ENCODE measurements around the gene ARID1B.

ARID1B gene

DNA sequence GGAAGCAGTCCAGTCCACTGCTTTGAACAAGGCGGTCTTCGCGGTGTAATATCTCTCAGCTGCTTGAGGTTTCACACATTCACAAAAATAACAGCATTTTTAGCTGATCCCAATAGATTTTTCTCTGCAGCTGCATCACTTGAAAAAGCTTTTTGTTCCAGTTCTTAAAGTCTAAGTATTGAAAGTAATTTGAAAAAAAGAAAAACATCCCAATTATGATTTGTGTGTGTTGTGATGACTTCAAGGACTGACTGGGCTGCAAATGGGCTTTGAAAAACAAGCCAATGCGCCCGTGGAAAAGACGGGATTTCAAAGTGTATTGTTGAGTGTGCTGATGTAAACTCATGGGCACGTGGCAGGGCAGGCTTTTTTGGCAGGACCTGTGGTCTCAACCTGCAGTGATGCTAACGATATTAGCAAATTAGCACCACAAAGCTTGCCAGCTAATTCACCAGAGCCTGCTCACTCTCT lies 395.1 kb downstream of the ARID1B start:
- no peak for DNase-seq

DNA sequence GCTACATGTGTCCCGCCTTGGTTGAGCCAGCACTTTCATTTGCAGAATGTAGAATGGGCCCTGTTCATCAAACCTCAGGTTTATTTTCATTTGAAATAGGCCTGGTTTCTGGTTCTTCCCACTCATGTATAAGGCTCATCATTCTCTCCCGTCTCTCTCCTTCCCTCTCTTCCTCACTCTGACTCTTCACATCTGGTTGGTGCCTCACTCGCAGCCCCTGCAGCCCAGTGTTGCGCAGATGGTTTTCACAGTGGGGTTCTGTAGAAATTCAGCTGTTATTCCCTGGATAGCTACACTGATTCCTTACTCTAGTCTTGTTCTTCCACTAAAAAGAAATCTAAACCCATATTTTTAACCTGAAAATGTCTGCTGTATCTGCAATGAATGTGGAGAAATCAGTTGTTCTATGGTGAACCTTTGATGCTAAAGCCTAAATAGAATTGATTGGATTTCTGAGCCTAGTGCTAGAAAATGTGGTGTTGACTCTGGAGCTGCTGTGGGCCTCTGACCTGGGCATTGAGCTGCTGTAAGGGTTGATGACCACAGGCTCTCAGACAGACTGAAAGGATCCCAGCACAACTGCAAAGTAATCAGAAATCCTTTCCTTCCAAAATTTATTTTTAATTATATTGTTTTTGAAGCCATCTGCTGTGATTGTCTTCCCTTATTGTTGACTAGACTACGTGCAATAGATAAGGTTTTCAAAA lies 395.8 kb downstream of the ARID1B start:
- no peak for DNase-seq

DNA sequence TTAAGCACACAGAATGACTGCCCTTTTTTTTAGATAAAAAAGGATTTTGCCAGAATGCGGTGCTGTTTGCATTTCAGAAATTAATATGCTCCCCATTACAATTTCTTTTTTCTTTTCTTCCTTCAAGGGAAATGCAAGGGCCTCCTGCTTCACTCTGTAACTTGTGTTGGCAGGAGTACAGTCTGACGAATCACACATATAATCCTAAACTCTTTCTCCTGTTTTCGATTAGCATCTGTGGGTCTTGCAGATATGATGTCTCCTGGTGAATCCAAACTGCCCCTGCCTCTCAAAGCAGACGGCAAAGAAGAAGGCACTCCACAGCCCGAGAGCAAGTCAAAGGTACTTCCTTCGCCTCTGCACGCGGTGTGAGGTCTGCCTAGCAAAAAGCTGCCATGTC lies 396.6 kb downstream of the ARID1B start:
- no peak for DNase-seq

DNA sequence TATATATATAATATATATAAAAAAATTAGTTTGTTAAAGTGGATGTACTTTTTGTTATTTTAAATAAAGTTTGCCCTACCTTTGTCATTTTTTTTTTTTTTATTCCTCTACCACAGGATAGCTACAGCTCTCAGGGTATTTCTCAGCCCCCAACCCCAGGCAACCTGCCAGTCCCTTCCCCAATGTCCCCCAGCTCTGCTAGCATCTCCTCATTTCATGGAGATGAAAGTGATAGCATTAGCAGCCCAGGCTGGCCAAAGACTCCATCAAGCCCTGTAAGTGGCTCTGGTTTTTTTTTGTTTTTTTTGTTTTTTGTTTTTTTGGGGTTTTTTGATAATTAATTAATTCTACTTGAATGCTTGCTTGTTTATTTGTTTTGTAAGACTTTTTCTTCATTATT lies 397.6 kb downstream of the ARID1B start:
- DNase-seq = no peak

DNA sequence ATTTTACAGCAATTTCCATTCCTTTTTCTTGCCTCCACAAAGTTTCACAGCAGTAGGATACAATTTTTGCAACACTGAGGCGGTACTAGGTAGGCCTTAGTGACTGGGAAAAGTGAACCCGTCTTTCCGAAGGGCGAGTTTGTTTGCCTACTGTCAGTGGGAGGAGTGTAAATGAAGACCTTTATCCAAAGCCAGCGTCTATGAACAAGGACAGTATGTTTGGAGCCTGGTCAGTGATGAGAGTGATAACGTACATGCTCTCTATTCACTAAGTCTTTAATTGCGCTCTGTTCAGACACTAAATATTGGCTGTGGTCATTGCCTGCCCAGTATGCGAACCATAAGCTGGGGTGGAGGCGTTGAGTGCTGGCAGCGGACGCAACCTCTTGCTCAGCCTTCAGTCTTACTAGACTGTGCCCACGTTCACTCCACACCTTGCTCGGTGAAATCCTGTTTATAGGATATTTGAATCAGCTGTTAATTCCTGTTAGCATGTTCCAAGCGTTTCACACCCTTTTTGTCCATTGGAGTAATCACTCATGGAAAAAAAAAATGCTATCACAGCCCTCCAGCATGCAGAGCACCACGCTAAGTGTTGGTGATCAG lies 400.7 kb downstream of the ARID1B start:
- no peak for DNase-seq

DNA sequence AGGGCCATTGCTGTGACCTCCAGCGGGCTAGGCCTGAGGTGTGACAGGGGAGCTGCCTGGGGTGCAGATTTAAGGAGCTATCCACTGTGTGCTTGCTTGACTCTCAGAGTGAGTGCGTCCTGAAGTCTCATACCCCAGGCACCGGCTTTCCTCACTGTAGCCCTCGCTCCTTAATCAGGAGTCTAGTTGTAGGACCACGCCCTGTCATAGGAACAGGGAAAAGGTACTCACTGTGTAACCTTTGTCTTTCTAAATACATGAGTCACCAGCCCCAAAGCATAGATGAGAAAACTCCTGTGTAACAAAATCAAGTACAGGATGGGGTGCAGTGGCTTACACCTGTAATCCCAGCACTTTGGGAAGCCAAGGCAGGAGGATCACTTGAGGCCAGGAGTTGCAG lies 404.5 kb downstream of the ARID1B start:
- no peak for DNase-seq

DNA sequence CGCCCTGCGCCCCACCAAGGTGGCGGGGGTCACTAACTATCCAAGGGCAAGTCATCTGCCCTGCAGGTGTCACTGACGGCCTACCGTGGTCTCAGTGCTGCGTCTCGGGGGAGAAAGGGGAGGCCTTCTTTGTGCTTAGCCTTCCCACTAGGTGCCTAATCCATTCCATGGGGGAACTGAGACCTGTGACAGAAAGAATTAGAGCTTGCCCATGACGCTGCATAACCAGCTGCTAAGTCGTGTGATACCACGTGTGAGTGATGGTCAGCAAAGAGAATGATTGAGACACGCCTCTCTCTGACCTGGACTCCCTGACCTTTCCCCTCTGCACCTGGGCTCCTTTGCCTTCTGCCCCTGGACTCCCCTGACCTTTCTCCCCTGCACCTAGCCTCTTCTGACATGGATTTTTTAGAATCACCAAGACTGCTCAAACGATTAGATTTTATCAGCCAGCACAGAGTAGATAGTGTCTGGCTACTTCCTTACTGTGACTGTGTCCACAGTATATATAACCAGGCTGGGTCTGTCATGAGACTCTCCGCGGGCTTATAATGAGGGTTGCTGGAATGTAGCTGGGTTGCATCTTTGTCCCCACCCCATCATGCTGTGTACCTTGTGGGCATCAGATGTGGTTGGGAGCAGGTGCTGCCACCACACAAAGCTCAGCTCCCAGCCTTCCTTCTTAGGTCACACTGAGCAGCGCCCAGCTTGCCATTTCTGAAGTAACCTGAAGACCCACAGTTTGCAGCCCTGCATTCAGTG lies 405.5 kb downstream of the ARID1B start:
- DNase-seq = no peak

DNA sequence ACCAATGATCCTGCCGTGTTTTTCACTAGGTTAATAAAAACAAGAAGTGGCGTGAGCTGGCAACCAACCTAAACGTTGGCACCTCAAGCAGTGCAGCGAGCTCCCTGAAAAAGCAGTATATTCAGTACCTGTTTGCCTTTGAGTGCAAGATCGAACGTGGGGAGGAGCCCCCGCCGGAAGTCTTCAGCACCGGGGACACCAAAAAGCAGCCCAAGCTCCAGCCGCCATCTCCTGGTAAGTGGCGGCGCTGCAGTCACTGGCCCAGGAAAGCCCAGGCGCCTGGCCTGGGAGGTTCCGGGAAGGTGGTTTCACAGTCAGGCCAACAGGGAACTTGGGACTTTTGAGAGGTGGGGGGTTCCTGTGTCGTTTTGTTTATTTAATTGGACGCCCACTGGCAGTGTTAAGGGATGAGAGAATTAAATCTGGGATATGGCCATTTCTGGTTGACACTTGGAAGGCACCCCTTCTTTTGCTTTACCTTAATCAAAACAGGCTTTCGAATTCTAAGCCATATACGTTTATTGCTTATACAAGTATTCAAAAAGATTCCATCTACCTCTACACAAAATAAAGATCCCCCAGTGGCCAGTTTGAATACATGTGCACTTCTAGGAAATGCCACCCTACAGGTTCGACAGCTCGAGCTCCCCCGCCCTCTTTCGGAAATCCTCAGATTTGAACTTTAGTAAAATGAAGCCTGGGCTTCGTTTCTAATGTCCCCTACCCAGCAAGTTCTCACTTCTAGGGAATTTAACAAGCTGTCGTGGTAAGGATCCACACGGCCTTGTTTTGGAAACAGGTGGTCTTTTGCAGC lies 407.2 kb downstream of the ARID1B start:
- peak; percentile 75 for DNase-seq

DNA sequence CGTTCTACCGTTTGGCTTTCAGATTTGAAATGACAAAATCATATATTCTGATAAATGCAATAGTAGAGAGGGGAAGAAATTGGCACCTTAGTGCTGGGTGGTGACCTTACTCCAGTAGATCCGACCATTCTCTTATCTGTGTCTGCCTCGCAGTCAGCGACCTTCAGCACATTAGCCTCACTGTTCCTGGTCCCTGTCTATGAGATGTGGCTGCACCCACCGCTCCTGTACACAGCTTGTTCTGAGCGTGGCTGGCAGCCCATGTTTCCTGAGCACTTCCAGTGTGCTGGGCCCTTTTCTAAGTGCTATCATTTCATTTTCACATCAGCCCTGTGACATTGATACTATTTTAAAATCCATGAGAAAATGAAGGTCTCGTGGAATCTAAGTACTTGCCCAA lies 408.0 kb downstream of the ARID1B start:
- DNase-seq = no peak

DNA sequence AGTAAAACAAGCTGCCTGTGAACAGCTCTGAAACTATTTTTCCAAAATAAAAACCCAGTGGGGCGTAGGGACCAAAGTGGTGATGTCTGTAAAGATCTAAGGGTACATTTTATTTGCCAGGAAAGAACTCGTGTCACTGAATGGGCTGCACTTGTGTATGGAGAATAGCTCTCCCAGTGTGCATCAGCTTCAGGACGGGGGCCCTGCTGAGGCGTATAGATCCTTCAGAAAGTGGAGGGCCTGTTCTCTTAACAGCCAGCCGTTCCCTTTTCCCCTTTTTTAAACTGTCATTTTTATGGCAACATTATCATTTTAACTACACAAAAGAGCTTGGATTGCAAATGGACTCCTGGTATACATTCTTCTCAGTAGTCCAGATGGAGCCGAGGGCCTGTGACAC lies 408.8 kb downstream of the ARID1B start:
- DNase-seq = no peak

DNA sequence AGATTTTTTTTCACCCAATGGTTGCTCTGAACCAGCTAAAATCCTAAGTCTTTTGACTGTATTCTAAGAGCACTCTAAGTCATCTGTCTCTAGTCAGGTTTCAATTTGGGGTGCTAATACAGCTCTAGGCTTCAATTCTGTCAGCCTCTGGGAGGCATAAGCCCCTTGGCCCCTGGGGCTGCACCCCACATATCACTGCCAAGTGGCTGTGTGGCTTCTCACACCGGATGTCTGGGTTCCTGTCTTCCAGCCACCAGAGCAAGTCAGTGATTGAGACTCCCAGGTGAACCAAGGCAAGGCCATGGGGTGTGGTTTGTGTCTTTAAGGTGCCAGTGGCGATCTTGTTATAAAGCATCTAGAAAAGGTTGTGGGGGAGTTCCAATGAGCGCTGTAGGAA lies 409.6 kb downstream of the ARID1B start:
- no peak for DNase-seq

DNA sequence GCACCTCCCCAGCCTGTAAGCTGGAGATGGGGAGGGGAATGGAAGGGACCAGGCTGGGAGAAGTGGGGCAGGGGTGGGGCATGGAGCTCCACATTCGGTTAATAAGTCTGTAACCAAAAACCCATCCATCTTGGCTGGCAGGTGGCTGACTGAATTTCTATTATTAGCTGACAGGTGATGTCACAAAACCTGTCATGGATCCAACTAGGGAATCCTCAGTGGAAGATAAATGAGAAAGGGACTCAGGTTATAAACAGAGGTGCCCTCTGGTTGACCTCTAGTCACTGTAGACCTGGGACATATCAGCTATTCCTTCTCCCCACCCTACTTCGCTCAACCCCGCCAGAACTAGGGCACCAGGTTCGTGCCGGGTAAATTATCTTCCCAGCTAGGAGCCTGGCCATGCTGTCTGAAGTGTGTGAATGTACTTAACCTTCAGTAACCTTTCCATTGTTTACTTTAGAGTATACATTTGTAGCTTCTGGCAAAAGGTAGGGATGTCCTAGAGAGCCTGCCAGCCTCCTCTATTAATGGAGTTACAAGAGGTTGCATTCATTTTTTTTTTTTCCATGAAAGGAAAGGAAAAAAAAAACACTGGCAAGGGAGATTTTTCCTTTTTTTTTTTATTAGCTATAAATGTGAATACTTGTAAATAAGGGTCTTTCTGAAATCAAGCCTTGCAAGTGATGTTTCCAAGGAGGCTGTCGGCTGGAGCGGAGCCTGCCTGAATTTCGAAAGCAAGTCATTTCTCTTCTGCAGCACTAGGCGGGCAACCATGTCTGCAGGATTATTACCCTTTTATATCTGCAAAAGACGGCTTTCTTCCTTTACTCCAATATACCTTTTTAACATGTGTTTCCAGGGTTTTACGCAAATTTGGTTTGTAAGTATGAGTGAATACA lies 410.3 kb downstream of the ARID1B start:
- no peak for DNase-seq

DNA sequence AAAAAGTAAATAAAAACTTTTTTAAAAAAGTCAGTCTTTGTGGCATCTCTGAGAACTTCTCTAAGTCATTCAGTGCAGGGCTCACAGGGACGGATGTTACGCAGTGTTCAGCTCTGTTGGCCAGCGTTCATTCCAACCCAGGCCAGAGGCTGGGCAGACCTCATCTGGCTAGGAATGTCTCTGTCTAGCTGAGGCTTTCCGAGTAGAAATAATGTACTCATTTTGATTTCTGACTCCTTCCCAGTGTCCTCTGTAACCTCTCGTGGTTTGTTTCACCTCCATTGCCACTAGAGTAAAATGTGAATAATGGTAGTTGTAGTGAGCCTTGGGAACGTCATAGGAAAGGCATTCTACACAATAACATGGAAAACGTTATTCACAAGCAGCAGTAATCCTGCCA lies 411.0 kb downstream of the ARID1B start:
- no peak for DNase-seq

DNA sequence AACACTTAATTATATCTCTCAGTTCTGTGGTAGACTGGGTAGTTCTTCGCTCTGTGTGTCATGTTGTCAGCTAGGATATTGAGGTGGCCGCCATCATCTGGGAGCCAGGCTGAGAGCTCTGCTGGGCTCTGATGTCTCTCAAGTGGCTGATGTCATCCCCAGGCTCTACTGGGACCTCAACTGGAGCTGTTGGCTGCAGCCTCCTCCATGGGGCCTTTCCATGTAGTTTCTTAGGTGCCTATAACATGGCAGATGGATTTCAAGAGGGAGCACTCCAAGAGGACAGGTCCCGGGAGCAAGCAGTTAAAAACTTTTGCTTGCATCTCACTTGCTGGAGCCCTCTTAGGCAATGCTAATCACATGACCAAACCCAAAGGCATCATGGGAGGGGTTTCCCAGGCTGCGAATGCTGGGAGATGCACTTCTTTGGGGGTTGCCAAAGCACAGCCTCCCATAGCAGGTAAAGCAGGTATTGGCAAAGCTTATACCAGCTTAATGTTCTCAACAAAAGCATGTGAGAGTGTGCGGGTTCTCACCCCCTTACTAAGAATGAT lies 416.3 kb downstream of the ARID1B start:
- no peak for DNase-seq

DNA sequence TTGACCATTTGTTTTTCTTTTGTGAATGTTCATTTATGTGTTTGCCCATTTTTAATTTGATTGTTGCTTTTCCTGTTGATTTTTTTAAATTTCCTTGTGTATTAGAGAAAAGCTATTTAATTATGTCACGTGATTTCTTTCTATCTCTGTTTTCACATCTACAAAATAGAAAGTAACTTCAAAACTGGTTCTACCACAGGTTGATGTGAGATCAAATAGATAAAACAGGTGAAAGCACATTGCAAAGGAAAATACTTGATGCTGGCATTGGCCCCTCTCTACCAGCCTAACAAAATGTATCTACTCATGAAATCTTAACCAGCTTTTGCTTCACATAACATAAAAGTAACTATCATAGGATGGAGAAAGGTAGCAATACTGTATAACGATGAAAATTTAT lies 416.9 kb downstream of the ARID1B start:
- DNase-seq = no peak

DNA sequence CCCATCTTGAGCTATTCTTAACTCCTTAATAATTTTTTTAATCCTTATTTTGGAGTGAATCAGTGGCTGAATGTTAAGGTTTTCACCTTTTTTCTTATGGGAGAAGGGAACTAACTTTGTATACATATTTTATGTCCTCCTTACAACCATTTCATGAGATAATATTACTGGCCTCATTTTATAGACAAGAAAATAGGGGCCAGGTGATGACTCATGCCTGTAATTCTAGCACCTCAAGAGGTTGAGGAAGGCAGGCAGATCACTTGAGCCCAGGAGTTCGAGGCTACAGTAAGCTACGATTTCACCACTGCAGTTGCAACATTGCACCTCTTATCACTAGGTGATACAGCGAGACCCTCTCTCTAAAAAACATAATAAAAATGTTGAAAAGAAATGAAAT lies 417.5 kb downstream of the ARID1B start:
- no peak for DNase-seq

DNA sequence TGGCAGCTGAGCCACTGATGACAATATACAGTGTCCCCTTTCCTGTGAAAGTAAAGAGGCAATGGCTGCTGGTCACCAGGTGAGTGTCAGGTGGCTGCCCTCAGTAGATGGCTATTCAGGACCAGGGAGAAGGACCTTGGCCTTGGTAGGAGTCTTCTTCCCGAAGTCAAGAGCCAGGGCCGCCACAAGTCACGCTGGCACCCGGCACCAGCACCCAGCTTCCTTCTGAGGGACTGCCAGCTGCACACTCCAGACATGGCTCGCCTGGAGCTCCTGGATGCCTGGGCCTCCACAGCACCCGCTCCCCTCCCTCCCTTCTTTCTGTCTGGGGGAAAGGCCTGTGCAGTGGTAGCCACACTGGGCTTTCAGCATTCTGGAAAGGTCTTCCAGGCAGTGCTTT lies 419.2 kb downstream of the ARID1B start:
- DNase-seq = no peak

DNA sequence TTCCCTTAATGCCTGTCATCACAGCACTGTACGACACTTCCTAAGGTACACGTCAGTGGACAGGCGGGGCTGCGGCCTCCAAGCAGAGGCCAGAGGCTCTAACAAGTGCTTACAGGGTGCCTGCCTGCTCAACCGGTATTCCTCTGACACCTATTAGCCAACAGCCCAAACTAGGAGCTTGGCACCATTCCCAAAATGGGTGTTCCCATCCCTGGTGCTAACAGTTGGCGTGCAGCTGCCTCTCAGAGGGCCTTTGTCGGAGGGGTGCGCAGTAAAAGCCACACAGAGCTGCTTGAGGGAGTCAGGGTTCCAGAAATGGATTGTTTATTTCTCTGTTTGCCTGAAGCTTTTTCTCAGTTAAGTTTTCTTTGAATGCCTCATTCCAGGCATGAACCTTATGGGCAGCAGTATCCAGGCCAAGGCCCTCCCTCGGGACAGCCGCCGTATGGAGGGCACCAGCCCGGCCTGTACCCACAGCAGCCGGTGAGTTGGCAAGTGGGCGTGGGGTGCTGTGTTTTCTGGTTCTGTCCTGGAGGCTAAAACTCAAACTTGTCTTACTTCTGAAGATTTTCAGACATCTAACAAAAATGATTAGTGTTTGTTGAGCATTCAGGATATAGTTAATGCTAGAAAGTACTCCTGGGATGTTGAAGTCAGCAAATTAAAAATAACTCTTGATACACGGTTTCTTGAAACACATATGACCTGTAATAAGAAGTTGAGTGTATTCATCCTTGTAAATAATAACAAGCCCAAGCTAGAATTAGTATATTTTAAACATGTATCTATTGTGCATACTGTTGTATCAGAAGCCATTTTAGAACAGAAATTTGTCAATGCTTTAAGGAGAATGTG lies 421.5 kb downstream of the ARID1B start:
- DNase-seq = no peak

DNA sequence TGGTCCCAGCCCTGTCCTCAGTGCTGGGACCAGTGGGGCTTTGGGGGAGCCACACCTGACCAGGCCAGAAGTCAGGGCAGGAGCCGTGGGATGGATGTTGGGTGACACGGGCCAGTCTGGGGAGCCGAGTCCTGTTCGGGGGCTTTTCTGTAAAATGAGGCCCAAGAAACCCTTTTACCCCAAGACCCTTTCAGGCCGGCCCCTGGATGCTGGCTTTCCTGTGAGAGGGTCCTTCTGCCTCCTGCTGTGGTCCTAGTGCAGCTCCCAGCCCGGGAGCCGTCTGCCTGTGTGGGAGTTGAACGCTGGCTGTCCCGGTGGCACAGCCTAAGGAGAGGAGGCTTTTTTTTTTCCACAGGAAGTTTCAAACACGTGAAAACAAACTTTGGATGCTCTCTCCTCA lies 422.9 kb downstream of the ARID1B start:
- no peak for DNase-seq

DNA sequence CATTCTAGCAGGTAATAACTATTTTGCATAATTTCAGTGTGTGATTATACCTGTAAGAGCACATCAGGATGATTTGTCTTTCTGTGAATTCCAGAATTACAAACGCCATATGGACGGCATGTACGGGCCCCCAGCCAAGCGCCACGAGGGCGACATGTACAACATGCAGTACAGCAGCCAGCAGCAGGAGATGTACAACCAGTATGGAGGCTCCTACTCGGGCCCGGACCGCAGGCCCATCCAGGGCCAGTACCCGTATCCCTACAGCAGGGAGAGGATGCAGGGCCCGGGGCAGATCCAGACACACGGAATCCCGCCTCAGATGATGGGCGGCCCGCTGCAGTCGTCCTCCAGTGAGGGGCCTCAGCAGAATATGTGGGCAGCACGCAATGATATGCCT lies 423.4 kb downstream of the ARID1B start:
- DNase-seq = no peak

DNA sequence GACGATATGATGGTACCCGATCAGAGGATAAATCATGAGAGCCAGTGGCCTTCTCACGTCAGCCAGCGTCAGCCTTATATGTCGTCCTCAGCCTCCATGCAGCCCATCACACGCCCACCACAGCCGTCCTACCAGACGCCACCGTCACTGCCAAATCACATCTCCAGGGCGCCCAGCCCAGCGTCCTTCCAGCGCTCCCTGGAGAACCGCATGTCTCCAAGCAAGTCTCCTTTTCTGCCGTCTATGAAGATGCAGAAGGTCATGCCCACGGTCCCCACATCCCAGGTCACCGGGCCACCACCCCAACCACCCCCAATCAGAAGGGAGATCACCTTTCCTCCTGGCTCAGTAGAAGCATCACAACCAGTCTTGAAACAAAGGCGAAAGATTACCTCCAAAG lies 423.9 kb downstream of the ARID1B start:
- DNase-seq = no peak
